Stomach smooth muscle (tissue), 2 donors: ENCODE data around the gene COL5A1.
A peak's percentile ranks its signal among the peaks of the same experiment; 100 is the strongest.

Source experiments
- H3K27ac ChIP-seq: one replicate; pipeline ENCODE4 v1.7.0; 2013; ENCODE audit warnings: mild to moderate bottlenecking, low read length, inconsistent platforms
- H3K27me3 ChIP-seq, 2 donors: one replicate each; pipeline ENCODE4 v1.7.0; 2013; ENCODE audit warnings: low read length in 2 of 2; ENCODE audit not compliant: insufficient read depth in 2 of 2, control insufficient read depth in 1 of 2
- H3K36me3 ChIP-seq, 2 donors: one replicate each; pipeline ENCODE4 v1.7.0; 2013; ENCODE audit warnings: low read length in 2 of 2; ENCODE audit not compliant: control insufficient read depth in 2 of 2, insufficient read depth in 2 of 2
- H3K4me1 ChIP-seq: one replicate; pipeline ENCODE4 v1.7.0; 2013; ENCODE audit warnings: low read length; ENCODE audit not compliant: control insufficient read depth, insufficient read depth
- H3K4me3 ChIP-seq, 2 donors: one replicate each; pipeline ENCODE4 v1.7.0; 2013; ENCODE audit warnings: low read length in 2 of 2
- H3K9ac ChIP-seq, 2 donors: one replicate each; pipeline ENCODE4 v1.7.0; 2013; ENCODE audit warnings: low read length in 2 of 2, mild to moderate bottlenecking in 1 of 2
- H3K9me3 ChIP-seq, 2 donors: one replicate each; pipeline ENCODE4 v1.7.0; 2013; ENCODE audit warnings: low read length in 2 of 2; ENCODE audit not compliant: control insufficient read depth in 2 of 2
- donor health status: healthy.
- donor health status: Pancreatic carcinoma.

The COL5A1 gene

DNA sequence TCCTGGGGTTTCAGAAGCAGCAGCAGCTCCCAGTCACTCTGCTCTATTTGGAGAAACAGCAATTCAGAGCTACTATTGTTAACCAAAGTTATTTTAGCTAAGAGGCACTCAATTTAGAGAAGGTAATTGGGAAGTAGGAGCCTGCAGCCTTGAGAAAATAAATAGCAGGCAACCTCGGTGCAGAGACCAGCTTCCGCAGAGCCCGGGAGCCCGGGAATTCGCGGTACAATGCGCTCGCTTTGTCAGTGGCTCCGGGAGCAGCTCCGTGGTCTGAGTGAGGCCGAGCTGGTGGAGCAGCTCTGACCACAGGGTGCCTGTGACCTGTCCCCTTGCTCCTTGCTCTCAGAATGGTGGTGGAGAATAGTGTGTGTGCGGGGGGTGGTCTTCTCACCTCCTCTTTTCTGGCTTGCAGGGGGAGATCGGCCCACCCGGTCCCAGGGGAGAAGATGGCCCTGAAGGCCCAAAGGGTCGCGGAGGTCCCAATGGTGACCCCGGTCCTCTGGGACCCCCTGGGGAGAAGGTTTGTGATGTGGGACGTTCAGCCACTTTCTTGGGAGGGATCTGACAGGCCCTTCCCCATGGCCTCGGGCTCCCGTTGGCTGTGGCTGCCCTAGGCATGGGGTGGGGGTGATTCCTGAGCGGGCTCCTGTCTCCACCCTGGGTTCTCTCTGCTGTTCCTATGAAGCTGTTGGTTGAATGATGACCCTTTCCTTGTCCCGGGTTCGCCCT is 143.1 kb downstream of the COL5A1 start:
- Histone ChIP-seq H3K27me3 (no peaks in the 10 kb centered on the region), H3K4me1 (peaks cover 19% of the 10 kb centered on the region), H3K9me3 (no peaks in the 10 kb centered on the region), H3K27ac (peak overlapping the region; percentile 18), H3K4me3 (no peak overlapping the region), H3K36me3 (peaks cover 46% of the 10 kb centered on the region in 2 donors), H3K9ac (no peak overlapping the region)

DNA sequence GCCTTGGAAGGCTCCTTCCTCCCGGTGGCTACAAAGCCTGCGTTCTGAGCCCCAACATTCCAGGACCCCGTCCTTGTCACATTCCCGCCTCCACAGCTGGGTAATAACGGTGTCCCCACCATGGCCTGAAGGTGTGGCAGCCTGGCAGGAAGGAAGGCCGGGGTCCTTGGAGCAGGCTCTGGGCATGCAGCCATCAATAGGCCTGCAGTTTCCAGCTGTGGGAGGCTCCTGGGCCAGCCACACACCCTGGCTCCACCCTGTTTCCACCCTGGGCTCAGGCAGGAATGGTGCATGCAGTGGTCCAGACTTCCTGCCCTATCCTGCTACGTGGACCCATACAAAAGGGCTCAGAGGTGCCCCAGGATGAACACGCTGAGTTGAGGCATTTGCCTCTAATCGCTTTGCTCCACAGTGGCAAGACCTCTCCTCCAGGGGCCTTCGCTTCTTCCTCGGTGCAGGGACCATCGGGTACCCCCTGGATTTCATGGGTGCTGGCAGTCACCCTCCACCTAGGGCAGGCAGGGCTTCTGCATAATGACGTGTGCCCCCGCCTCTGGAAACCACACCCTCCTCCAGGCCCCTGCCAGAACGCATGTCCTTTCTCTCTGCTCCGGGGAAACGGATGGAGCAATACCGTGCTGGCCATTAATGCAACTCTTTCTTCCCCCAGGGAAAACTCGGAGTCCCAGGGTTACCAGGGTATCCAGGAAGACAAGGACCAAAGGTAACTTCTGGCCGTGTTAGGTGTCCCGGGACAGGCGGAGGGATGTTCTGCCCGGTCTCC is 143.9 kb downstream of the COL5A1 start:
- H3K4me3 ChIP-seq = no peak overlapping the region
- H3K27me3 ChIP-seq = no peaks in the 10 kb centered on the region
- H3K4me1 ChIP-seq = peaks cover 19% of the 10 kb centered on the region
- H3K9me3 ChIP-seq = no peaks in the 10 kb centered on the region
- peaks cover 41 to 42% of the 10 kb centered on the region in 2 donors for H3K36me3 ChIP-seq
- H3K9ac ChIP-seq = no peak overlapping the region
- peak overlapping the region; percentile 18 for H3K27ac ChIP-seq

DNA sequence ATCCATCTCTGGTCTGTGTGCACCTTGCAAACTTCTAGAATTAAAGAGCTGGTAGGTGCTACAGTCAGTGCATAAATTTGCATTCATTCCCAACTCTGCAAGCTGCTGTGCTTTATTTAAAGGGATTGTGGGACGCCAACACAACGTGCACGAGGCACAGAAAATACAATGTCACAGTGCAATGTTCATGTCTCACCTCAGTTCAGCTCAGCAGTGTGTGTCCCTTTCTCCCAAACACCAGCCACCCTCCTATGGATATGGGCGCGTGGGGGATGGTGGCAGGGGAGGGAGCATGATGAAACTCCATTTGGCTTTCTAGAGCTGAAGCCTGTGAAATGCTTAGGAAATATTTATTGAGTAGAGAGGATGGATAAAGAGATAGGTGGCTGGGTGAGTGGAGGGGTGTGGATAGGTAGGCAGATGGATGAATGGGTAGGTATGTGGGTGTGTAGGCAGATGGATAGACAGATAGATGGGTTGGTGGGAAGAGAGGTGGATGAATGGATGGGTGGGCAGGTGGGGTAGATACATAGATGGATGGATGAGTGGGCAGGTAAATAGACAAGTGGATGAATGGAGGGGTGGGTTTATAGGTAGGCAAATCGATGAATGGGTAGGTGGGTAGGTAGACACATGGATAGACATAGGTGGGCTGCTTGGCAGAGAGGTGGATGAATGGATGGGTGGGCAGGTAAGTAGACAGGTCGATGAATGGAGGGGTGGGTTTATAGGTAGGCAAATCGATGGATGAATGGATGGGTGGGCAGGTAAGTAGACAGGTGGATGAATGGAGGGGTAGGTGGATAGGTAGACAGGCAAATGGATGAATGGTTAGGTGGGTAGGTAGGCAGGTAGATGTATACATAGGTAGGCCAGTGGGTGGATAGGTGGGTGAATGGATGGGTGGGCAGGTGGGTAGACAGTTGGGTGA is 146.3 kb downstream of the COL5A1 start:
- H3K4me3 ChIP-seq = no peak overlapping the region
- no peaks in the 10 kb centered on the region for H3K27me3 ChIP-seq
- no peaks in the 10 kb centered on the region for H3K9me3 ChIP-seq
- peaks cover 45 to 46% of the 10 kb centered on the region in 2 donors for H3K36me3 ChIP-seq
- no peak overlapping the region for H3K27ac ChIP-seq
- H3K4me1 ChIP-seq = peaks cover 19% of the 10 kb centered on the region
- H3K9ac ChIP-seq = no peak overlapping the region

DNA sequence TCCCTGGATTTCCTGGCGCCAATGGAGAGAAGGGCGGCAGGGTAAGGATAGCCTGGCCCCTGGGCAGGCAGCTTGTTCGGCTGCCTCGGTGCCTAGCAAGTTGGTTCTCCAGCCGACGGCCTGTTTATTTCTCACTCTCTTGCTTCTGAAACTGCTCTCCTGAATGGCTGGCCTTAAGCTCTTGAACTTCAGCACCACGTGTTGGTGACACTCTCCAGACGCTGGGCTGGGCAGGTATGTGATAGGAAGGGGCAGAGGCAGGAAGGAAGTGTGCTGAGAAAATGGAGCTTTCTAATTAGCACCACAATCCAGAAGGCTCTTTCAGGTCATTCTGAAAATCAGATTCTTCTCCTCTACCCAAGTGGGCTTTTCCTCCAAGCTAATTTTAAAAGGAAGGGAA is 147.6 kb downstream of the COL5A1 start:
- no peak overlapping the region for H3K4me3 ChIP-seq
- peaks cover 45 to 51% of the 10 kb centered on the region in 2 donors for H3K36me3 ChIP-seq
- H3K9ac ChIP-seq = no peak overlapping the region
- H3K9me3 ChIP-seq = no peaks in the 10 kb centered on the region
- H3K27ac ChIP-seq = peak overlapping the region; percentile 62
- no peaks in the 10 kb centered on the region for H3K27me3 ChIP-seq
- H3K4me1 ChIP-seq = peaks cover 19% of the 10 kb centered on the region

DNA sequence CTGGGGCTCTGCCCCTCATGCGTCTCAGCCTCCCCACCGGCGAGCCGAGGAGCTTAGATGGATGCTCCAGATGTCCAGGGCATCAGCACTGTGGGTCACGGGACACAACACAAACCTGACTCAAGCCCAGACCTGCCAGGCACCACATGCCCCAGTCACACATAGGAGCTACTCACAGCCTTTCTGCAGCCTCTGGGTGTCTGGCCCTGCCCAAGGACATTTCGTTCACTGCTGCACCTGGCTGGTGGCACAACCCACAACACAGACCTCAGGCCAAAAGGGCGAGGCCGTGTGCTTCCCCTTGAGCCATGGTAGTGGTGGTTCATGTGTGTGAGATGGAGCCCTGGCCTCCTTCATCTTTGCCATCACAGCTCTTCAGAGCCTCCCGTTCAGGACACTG is 149.4 kb downstream of the COL5A1 start:
- no peaks in the 10 kb centered on the region for H3K9me3 ChIP-seq
- no peak overlapping the region for H3K27ac ChIP-seq
- H3K9ac ChIP-seq = no peak overlapping the region
- no peaks in the 10 kb centered on the region for H3K27me3 ChIP-seq
- peaks cover 9% of the 10 kb centered on the region for H3K4me1 ChIP-seq
- peaks cover 46 to 48% of the 10 kb centered on the region in 2 donors for H3K36me3 ChIP-seq
- H3K4me3 ChIP-seq = no peak overlapping the region

DNA sequence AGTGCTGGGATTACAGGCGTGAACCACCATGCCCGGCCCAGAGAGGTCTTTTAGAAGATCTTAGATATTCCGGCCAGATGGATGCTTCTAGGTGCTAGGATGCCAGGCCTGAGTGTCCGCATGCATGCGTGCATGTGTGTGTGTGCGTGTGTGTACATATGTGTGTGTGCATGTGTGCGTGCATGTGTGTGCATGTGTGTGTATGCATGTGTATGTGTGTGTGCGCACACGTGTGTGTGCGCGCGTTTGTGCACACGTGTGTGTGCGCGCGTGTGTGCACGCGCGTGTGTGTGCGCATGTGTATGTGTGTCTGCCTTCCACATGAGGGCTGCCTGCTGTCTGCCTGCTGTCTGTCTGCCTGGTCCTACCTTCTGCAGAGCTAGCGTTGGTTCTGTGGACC is 151.0 kb downstream of the COL5A1 start:
- Histone ChIP-seq H3K4me1 (peaks cover 9% of the 10 kb centered on the region), H3K9me3 (no peaks in the 10 kb centered on the region), H3K27me3 (no peaks in the 10 kb centered on the region), H3K27ac (no peak overlapping the region), H3K4me3 (no peak overlapping the region), H3K36me3 (peaks cover 42 to 44% of the 10 kb centered on the region in 2 donors), H3K9ac (no peak overlapping the region)

DNA sequence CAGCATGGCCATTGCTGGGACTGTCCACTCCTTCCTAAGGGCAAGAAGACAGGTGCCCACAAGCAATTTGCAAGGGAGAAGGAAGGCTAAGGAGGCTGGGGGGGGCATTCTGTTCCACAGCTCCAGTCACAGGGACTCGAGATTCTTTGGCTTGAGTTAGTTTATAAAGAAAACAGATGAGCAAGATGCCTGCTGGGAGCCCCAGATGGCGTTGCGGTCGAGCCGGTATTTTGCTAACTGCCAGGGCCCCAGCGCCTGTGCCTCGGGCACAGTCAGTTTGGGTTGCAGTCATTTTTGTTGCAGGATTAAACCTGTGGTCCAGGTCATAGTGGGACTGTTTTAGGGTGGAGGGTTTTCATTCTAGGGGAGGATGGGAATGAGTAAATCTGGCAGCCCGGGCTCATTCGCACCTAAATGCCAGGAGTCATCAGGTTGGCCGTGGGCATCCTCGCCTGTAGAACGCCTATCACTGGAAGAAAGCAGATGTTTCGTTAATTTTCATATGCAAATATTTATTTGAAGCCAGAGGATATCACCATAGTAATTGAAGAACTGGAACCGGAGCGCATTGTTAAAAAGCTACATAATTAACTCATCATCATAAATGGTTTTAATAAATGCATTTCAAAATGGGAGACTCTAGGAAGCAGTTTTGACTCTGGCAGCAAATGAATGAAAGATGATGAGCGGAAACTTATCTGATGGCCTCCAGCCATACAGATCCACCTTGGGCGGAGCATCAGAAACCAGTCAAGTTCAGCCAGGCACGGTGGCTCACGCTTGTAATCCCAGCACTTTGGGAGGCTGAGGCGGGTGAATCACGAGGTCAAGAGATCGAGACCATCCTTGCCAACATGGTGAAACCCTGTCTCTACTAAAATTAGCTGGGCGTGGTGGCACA is 151.9 kb downstream of the COL5A1 start:
- no peak overlapping the region for H3K27ac ChIP-seq
- peaks cover 50 to 53% of the 10 kb centered on the region in 2 donors for H3K36me3 ChIP-seq
- no peak overlapping the region for H3K9ac ChIP-seq
- no peak overlapping the region for H3K4me3 ChIP-seq
- no peaks in the 10 kb centered on the region for H3K27me3 ChIP-seq
- peaks cover 6% of the 10 kb centered on the region for H3K4me1 ChIP-seq
- no peaks in the 10 kb centered on the region for H3K9me3 ChIP-seq

DNA sequence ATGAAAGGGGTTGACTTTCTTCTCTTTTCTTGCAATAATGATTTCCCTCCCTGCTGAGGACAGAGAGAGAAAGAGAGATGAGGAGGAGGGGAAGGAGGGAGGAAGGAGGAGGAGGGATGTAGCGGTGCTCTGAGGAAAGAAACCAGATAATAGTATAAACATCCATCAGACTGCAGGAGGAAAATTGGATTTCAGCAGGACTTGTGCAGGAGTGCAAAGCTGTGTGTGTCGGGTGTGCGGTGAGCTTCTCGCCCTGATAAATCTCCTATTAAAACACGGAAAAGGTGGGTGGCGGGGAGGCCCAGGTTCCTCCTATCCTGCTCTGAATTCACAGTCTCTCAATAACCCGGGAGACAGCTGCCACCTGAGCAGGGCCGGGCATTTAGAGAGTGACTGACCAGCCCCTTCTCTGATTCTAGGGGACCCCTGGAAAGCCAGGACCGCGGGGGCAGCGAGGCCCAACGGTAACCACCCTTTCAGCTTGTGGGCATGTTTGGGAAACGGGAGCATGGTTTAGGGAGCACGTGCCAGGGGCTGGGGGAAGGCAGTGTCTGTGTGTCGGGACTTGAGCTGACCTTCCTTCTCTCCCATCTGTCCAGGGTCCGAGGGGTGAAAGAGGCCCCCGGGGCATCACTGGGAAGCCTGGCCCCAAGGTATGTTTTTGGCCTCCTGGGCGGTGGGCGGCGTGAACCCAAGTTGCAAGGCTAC is 153.2 kb downstream of the COL5A1 start:
- no peaks in the 10 kb centered on the region for H3K9me3 ChIP-seq
- H3K27ac ChIP-seq = peak overlapping the region; percentile 18
- peaks cover 59 to 60% of the 10 kb centered on the region in 2 donors for H3K36me3 ChIP-seq
- no peak overlapping the region for H3K9ac ChIP-seq
- H3K4me3 ChIP-seq = no peak overlapping the region
- no peaks in the 10 kb centered on the region for H3K4me1 ChIP-seq
- no peaks in the 10 kb centered on the region for H3K27me3 ChIP-seq

DNA sequence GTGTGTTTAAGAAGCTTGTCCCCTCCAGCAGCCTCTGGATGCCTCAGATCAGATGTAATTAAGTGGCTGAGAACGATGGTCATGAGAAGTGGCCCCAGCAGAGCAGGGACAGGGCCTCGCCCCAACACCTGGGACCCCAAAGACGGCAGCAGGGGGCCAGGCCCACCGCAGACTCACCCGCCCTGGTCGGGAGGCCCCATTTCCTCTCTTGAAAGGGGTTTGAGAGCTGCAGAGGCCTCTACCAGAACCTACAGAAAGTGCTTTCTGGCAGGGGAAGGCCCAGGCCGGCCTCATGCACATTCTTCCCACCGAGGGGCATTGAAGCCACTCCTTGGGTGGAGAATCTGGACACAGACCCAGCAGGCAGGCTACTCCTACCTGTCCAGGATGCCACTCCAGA is 153.8 kb downstream of the COL5A1 start:
- Histone ChIP-seq H3K27me3 (no peaks in the 10 kb centered on the region), H3K4me3 (no peak overlapping the region), H3K9ac (no peak overlapping the region), H3K27ac (no peak overlapping the region), H3K4me1 (no peaks in the 10 kb centered on the region), H3K36me3 (peaks cover 60% of the 10 kb centered on the region in 2 donors), H3K9me3 (no peaks in the 10 kb centered on the region)
